Choroid plexus epithelial cell (primary cell): ENCODE measurements around the gene PRKCA.

Source experiments
- DNase-seq: peaks from one replicate; pipeline ENCODE4 v3.0.0-alpha.2; 2010; ENCODE audit warnings: low read depth
- H3K4me3 ChIP-seq: 2 replicates; pipeline ENCODE4 v1.5.1; 2011; ENCODE audit warnings: low read depth, mild to moderate bottlenecking, control low read depth, low read length, moderate library complexity
- TF ChIP-seq, protein P1 (sequence below): conservative IDR thresholded peaks from 2 replicates; pipeline ENCODE4 v1.5.1; 2011; ENCODE audit warnings: low read depth, mild to moderate bottlenecking, control low read depth, inconsistent platforms, low read length, moderate library complexity

The PRKCA gene

DNA sequence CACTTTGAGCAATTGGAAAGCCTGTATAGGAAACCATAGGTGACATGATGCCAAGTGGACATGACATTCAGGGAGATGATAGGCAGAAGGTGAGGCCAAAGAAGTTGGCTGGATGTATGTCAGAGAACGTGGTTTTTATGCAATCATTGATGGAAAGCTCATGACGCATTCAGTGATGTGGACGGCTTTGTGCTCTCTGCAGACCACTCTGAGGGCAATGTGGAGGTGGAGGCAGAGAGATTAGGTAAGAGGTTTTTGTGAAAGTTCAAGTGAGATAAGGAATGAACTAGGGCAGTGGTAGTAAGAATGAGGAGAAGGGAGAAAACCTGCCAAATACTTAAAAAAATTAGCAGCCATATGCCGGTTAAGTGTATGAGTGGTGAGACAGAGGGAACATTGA is 99.0 kb downstream of the PRKCA start:
- TF ChIP-seq, protein P1, sequence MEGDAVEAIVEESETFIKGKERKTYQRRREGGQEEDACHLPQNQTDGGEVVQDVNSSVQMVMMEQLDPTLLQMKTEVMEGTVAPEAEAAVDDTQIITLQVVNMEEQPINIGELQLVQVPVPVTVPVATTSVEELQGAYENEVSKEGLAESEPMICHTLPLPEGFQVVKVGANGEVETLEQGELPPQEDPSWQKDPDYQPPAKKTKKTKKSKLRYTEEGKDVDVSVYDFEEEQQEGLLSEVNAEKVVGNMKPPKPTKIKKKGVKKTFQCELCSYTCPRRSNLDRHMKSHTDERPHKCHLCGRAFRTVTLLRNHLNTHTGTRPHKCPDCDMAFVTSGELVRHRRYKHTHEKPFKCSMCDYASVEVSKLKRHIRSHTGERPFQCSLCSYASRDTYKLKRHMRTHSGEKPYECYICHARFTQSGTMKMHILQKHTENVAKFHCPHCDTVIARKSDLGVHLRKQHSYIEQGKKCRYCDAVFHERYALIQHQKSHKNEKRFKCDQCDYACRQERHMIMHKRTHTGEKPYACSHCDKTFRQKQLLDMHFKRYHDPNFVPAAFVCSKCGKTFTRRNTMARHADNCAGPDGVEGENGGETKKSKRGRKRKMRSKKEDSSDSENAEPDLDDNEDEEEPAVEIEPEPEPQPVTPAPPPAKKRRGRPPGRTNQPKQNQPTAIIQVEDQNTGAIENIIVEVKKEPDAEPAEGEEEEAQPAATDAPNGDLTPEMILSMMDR, result no peak
- no peak overlapping the region for H3K4me3 ChIP-seq
- DNase-seq, result no peak

DNA sequence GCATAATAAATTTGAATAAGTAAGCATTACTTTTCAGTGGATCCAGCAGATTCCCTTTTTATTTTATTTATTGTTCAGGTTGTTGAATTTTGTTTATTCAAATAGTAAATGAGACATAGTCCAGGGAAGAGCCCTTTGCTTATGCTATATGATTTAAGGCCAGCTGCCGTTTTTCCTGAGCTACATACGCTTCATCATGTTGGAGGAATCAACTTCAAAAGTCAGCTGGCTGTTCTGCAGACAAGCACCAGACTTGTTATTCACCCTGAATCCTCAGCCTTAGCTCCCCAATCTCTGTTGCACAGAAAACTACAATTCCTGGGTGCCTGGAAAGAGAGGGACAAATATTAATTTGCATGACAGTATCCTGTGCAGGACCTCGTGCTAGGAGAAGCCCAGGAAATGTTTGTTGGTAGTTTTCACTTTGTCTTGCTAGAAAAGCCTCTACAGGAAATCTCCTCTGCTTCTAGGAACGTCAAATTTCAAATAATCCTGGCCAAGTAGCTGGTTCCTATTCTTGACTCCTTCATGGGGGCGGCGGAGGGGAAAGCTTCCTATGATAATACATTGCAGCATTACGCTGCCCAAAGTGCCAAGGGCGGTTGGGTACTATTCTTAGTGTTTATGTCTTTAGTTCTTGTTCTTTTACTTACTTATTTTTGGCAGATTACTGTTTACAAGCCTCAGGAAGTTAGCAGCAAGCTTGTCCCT is 101.6 kb downstream of the PRKCA start:
- DNase-seq, result peak; percentile 24
- H3K4me3 ChIP-seq, result no peak overlapping the region
- TF ChIP-seq, protein P1, result no peak

DNA sequence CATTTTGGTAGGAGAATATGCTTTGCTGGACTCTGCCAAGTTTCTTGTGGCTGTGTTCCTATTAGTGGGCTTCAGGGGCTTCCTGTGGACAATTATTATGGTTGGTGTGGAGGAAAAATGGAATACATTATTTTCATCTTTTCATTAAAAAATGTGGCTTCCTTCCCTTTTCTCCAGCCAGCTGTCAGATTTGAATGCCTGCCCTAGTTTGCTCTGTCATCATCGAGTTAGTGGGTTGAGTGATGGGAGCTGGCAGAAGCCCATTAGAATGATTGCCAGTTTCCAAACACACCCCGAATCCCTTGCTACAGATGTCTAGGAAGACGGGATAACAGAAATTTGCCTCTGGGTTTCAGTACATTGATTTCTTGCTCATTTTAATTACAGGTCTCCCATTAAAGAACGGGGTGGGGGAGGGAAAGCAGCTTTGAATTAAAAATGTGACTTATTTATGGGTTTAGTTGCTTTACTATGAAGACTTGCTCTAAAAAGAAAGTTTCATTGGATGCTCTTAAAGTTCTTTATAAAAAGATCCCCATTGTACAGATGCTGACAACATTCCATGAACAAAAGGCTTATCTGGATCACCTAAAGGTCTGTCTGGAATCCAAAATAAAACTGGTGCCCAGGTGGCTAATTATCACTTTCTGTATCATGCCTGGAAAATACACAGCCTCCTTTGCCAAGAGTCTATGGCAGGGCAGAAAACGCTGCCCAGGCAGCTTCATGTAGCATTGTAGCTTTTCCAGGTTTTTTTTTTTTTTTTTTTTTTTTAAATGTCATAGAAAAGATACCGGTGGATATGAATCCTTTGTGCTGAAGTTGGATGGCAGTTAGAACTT is 103.6 kb downstream of the PRKCA start:
- no peak overlapping the region for H3K4me3 ChIP-seq
- no peak for DNase-seq

DNA sequence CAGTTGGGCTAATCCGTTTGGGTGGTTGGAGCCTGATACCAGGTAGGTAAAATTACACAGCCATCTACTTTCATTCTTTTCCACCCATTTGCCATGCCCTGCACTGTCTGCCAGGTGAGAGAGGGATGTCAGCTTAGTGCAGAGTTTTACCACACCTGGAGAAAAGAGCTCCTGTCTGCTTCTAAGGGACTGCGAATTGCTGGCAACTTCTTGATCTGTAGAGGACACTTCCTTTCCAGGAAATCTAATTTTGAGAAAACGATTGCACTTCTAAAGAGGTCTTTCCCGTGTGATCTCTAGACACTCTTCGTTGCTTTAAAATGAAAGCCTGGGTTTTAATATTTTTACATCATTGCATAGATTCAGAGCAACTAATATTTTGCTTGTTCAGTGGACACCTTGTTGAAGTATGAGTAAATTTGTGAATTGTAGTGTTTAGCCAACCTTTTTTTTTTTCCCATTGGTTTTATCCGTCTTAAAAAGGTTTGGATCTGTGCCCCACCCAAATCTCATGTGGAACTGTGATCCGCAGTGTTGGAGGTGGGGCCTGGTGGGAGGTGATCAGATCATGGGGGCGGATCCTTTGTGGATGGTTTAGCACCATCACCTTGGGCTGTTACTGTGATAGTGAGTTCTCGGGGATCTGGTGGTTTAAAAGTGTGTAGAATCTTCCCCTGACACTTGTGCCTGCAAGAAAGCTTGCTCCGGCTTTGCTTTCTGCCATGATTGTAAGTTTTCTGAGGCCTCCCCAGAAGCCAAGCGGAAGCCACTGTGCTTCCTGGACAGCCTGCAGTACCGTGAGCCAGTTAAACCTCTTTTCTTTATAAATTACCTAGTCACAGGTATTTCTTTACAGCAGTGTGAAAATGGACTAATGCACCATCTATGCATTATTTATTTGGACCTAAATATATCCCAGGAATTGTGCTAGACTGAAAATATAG is 104.6 kb downstream of the PRKCA start:
- no peak overlapping the region for H3K4me3 ChIP-seq
- TF ChIP-seq, protein P1, result no peak
- DNase-seq, result no peak

More for the DNA sequence above, 103.6 kb downstream of the PRKCA start:
- TF ChIP-seq, protein P1, result no peak

DNA sequence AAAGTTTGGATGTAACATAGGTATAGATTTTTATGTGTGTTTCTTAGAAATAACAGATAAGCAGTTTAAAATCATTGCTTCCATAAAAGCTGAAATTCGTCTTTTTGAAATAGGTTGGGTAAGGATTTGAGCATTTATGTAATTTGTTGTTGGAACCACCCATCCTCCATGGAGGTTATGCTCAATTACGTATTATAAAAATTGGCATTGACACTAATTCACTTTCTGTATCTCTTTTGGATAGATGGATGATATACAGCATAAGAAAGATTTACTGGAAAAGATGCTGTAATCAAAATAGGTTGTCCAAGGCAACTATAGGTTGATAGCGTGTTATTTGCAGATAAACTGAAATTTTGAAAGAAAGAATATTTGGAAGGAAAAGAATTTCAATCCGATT is 105.5 kb downstream of the PRKCA start:
- DNase-seq, result no peak
- no peak overlapping the region for H3K4me3 ChIP-seq
- TF ChIP-seq, protein P1, result no peak

DNA sequence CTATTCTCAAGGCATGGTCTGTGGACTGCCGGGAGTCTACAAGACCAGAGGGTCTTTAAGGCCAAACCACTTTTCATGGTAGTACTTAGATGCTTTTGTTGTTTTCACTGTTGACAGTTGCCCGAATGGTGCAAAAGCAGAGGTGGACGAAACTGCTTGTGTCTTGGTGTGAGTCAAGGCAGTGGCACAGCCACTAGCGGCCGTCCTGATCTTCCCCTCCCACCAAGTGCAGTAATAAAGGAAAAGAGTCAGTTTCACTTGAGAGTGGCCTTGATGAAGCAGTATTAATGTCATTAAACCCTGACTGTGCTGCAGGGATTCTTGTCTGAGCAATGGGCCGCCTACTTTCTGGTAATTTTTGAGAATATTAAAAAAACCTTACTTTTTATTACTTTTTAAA is 109.1 kb downstream of the PRKCA start:
- DNase-seq, result no peak
- no peak overlapping the region for H3K4me3 ChIP-seq
- TF ChIP-seq, protein P1, result no peak
